Measurements from ENCODE around the gene BCL2.
"Not testable (repeated sequence)": the region's sequence is repeated elsewhere in the genome, so short reads cannot be mapped to it uniquely, and the experiment has no call there.

BCL2 gene

DNA sequence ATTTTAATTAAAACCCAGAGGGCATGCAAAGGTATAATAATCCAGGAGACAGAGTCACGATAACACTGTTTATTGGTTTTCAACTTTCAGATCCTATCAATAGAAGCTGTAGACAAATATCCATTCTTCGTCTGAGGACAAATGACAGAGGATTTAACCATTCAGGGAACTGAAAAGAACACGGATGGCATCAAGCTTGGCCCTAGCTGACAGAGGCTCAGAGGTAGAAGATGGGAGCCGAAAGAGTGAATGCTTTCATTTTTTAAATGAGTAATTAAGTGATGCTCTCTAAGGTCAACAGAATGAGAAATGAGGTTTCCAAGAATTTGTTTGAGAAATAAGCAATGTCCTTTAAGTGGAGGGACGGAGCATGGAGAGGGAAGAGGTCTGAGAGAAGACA lies 62.1 kb downstream of the BCL2 start:
- no peak for DNase-seq

DNA sequence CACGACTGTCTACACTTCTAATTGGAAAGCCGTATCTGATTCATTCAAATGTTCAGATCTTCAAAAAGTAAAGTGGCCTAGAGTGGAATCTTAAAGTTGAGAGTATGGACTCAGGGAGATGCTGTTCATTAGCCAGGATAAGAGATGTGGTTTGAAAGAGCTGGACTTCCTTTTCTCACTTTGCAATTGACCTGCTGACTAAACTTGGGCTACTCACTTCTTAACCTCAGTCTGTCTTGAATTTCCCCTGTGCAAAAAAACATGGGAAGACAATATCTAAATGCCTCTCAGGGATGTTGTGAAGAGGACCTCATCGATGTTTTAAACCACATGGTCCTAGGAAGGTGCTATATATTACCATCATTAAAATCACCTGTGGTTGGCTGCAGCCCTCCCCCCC lies 64.1 kb downstream of the BCL2 start:
- no peak for DNase-seq

DNA sequence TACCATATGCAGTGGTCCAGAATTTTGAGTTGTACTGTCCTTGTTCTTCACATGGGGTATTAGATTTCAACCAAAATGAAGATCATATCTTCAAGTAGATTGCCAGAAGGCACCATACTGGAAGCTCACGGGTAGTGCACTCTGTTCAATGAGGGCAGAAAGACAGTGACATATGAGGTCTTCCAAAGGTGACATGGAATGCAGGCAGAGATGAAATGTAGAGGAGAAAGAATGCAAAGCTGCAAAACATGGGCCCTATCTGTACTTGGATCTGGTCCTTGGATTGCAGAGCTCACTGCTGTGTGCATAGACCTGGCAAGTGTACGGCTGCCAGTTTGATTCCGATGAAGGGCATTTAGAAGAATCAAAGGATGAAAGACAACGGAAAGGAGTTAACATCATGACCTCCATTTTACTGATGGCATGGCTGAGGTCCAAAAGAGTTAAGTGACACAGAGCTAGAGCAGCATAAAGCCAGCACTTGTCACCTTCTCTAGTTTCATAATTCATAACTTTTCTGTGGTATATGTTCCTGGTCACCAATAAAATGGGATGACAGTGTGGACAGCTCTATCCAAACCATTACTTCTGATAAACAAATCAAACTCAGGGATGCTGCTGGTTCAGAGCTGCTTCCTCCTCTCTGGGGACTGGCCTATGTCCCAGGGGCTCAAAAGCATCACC lies 64.7 kb downstream of the BCL2 start:
- no peak for DNase-seq

DNA sequence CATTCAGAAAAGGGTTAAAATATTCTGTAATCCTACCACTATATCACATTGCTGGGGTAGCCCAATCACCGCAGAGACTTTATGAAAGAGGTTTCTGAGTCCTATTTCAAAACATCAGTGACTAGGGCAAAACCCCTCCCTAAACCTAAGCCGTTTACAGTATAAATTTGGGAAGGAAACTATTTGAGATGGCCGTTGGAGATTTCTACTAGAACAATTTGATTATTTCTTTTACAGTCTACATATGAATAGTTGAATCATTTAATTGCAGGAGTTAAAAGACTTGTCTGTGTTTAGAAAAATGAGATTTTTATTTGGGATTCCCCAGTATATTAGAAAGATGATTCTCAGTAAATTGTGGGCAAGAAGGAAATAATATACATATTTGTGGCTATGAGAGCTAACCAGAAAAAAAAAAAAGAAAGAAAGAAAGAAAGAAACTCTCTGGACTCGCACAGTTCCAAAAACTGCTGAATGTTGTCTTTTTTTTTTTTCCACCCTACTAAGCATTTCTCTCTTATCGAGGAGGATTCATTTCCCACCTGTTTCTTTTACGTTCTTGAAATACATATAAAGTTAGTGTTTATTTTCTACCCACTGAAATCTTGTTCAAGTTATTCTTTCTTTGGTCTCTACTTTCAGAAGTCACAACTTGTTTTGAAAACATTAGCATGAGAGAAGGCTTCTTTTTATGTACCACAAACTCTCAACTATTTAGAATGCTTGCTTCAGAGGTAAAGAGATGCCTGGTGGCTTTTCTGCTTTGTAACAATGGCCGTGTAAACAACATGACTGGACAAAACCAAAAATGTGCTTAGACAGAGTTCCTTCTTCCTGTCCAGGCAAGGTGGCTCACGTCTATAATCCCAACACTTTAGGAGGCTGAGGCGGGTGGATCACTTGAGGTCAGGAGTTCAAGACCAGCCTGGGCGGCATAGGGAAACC lies 65.9 kb downstream of the BCL2 start:
- no peak for DNase-seq

DNA sequence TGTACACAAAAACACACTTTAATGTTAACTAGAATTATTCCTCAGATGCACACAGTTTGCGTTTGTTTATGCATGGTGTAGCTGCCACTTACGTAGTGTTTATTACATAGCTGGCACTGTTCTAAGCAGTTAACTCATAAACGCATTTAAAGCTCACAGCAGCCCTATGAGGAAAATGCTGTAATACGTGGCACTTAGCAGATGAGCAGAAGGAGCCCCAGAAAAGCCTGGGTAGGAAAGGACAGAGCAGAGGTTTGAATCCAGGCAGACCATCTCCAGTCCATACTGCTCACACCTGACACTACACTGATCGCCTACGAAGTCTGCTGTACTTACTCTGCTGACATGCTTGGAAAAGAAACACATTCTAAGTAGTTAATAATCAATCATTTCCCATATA lies 66.6 kb downstream of the BCL2 start:
- no peak for DNase-seq

DNA sequence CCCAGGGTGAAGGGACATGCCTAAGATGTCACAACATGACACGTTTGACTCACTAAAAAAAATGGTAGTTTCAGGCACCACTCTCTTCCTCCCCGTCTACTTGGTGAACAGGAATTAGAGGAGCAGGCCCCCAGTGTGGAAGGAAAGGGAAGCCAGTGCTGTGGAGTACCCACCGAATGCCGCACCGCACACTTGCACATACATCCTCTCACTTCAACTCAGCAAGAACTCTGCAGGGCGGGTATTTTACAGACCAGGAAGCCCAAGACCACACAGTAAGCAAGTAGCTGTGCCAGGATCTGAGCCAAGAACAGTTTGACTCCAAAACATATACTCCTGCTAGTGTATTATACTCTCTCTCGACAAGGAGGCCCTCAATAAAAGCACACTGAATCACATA lies 69.8 kb downstream of the BCL2 start:
- DNase-seq, result no peak

DNA sequence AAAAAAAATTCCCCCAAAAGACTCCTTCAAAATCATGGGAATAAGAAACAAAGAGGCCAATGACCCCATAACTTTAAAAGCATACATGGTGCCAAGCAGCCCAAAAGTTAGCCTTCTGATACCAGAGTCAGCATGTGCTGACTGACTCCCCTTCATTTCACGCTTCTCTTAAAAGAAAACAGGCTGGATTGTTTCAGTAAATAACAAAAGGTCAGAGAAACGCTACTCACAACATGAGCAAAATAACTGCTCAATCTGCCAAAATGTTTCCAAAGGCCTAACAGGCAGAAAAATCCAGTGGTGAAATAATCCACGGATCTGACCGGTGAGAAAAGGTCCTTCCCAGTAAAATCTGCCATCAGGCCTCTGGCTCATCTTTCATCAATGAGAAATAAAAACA lies 71.6 kb downstream of the BCL2 start:
- DNase-seq, result no peak

DNA sequence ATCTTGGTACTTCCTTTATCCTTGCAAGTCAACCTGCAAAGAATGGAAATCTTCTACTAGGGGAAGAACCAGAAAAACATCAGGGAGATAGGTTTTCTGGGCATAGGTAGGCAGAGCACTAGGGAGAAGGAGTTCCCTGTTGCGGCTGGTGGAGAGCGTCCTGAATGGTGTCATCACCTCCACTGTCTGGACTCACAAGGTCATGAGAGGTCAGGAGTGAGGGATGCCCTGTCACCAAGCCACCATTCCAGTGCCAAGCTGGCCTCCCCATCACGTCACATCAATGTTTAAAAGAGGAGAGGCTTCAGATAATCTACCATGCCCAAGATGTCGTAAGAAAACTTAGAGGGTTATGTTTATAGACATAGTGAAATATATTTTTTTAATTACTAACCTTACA lies 72.1 kb downstream of the BCL2 start:
- no peak for DNase-seq

DNA sequence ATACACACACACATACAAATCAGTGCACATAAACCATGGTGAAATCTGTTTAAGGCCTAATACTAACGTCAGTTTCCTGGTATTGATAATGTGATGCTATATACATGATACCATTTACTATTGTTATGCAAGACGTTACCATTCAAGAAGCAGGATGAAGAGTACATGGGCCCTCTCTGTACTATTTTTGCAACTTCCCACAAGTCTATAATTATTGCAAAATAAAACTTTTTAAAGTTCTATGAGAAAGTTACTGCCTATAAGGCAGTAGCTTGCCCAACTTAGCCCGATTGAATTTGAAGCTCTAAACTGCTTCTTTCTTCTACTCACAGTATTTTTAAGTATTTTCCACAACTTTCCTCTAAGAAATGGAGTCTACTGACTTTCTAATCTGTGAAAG lies 74.0 kb downstream of the BCL2 start:
- DNase-seq, result no peak

DNA sequence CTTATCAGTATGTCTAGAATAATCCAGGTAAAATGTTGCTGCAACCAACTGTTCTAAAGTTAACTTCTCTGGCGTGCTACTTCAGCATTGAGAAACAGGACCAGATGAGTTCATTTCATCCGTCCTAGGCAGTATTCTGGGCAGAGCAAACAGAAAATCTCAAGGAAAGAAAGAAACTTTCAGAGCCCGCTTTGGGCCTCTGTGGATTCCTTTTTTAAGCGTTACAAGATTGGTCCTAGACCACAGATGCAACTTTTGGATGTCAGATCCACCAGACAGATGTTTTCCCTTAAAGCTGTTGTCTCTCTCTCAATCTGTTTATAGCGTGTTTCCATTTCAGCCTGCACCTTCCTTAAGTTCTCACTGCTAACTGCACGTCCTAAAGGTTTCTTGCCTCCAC lies 75.0 kb downstream of the BCL2 start:
- DNase-seq, result no peak

DNA sequence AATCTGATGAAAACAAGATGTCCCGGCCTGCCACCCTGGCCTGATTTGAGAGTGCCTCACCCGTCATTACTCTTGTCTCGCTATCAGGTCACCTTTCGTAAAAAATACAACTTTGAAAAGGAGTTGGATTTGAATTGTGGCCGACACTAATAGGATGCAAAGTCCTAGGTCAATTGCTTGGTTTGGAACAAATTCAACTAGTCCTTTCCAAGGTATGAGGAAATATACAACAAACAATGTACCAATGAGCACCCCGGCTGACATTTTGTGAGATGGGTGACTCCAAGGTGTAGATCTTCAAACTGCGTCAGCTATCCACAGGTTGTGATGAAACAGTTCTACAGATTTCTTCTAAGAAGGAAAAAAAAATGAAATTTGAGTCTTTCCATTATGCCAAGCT lies 77.8 kb downstream of the BCL2 start:
- DNase-seq, result no peak

DNA sequence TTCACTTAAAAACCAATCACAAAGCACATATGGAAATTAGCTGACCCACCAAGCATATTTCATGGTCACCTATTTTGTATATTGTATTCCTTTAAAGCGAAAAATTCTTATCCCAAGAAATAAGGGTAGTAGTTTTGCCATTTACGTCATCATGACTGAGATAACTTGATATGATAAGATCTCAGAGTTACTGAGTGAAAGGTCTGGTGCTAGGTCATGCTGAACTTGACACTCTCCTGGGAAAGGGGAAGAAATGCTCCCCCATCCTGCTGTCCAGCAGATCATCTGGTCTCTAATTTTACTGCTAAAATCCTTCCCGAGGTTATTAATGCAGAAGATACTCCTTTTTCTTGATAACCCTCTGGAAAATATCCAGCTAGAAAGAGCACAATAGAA lies 78.3 kb downstream of the BCL2 start:
- DNase-seq, result no peak

DNA sequence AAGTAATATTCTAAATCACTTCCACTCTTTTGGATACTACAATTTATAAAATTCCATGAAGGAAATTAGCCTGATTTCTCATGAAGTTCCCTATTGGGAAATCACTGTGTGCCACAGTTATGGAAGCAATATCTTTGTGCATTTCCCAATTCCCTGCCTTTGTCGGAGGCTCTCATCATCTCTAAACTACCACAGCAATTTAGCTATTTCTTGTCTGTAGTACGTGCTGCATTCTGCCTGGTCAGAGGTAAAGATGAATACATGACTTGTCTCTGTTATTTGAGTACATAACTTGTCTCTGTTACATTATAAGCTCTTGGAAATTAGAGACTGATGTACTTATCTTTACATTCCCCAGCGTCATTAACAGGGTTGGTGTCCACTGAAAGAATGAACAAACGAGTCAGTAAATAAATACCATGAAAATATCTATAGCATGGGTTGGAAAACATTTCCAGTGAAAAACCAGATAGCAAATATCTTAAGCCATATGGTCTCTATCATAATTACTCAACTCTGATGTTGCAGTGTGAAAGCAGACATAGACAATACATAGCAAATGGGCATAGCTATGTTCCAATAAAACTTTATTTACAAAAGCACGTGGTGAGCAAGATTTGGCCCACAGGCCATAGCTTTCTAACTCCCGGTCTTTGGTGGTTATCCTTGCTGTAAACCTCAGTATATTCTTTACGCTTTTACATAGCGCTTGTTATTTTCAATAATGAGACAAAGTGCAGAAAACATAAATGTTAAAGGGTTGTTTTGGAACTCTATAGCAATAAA lies 78.8 kb downstream of the BCL2 start:
- DNase-seq, result no peak

DNA sequence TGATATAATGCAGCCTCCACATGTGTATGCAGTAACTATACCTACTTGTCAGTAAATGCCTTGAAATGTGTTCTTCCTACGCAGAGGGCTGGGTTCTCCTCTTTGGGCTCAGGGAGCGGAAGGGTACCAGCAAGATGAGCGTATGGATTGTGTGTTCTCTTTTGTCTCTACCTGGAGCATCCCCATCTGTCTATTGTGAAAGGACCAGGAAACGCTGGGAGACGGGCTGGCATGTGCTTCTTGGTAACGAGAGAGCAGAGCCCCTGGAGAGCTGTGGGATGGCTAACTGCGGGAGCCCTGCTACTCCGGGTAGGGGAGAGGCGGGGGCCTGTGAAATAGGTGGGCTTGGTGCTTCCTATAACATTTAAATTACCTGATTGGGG lies 80.9 kb downstream of the BCL2 start:
- no peak for DNase-seq

DNA sequence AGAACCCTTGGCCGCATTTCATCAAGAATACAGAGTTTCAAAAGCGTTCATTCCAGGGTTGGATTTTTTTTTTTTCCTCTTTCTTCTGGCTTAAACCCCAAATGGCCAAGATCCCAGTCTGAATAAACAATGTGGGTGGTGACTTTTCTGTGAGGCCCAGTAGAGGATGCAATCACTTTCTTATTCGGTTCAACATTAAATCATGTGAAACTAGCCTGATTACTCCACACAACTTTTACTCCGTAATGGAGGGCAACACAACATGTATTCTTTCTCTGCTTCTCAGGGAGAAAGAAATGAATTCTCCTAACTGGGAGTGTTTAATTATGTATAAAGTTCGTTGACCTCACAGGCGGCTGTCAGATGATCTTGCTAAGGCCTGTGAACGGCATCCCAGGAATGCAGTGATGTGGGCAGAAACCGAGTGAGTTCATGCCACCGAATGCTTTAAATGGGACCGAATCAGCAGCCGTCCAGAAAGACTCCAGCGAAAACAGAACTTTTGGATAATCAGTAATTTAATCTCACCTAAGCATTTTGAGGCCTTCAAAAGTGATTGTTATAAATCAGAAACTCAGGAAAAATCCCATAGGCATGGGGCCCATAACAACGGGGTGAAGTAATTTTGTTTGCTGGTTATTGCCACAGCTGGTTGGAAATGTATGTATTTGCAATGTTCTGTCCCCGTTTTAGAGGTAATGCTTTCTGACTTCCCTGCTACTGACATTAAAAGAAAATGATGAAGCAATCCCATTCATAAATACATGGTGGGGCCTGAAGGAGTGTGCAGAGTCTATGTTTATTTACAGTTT lies 81.5 kb downstream of the BCL2 start:
- no peak for DNase-seq

DNA sequence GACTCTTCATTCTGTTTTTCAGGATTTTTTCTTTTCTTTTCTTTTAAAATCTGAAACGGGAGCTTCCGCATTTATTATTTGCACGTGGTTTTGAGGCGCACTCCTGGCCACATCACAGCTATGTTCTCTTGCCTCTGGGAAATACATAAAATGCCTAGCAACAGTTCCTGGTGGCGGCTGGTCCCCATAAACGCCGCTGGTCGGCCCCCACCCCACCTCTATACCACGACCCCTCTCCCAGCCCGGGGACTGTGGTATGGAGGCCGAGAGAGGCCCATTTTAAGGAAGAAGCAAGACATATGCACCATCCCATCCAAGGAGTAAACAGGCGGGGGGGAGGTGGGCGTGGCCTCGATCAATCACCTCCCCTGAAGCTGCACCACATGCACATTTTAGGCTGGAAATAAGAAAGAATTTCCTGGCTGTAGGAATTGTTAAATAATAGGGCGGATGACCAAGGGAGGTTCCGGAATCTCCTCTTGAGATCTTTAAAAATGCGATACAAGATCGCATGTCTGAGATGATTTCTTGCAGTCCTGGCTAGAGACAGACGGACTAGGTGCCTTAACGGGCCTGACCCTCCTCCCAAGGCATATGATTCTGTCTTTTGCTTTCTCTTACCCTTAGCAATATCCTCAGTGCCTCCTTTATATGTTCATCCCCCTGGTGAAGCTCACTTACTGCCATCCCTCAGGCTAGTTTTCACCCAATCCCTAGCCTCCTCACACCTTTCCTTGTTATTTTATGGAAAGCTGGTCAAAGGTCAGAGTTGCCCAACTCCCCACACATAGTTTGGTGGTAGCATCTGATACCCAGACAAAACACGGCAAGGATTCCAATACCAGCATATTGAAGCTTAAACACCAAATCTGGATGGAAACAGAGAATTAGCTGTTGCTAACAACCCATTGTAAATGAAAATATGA lies 82.4 kb downstream of the BCL2 start:
- DNase-seq, result no peak

DNA sequence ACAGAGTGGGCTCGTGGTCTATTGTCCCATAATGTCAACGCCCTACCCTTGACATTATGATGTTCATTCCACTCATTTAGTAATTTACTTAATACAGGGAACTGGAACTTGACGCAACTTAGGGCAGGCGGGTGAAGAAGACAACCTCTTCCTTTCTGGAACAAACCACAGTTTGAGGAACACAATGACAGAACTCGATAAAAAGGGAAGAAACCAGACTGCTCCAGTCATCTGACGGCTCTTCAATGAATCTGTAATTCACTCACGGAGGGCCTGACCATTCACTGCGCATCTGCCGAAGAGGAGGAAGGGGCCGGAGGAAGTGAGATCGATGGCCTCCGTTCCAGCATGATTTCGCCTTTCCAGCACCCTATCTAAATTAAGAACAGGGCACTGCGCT lies 83.2 kb downstream of the BCL2 start:
- DNase-seq, result no peak

DNA sequence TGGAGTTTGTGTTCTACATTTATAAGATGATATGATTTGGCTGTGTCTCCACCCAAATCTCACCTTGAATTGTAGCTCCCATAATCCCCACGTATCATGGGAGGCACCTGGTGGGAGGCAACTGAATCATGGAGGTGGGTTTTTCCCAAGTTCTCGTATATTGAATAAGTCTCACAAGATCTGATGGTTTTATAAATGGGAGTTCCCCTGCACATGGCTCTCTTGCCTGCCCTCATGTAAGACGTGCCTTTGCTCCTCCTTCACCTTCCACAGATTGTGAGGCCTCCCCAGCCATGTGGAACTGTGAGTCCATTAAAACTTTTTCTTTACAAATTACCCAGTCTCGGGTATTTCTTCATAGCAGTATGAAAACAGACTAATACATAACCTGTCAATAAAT lies 83.6 kb downstream of the BCL2 start:
- not testable (repeated sequence) for DNase-seq

DNA sequence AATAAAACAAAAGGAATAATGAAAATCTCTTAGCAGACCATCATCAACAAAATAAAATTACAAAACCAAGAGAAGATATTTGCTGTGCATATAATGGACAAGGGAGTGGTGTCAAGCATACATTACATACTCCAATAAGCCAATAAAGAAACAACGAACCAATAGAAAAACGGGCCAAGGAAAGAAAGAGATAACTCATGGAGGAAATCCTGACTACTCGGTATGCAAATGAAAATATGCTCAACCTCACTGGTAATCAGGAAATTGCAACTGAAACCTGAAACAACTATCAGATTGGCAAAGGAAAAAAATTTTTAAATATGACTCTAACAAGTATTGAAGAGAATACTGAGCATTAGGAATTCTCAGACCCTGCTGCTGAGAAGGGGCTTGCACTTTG lies 84.7 kb downstream of the BCL2 start:
- DNase-seq, result no peak

DNA sequence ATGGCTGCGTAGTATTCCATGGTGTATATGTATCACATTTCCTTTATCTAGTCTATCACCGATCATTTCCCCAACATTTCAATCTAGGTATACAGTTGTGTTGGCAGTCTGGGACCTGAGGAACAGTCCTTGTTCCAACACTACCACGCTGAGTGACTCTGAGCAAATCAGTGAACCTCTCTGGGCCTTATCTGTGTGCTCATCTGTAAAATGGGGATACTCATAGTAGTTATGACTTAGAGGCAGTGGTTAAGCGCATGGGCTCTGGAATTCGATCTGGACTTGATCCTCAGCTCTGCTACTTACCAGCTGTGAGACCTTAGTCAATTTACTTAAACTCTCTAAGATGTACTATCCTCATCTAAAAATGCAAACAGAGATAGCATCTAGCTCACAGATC lies 85.1 kb downstream of the BCL2 start:
- DNase-seq, result no peak

DNA sequence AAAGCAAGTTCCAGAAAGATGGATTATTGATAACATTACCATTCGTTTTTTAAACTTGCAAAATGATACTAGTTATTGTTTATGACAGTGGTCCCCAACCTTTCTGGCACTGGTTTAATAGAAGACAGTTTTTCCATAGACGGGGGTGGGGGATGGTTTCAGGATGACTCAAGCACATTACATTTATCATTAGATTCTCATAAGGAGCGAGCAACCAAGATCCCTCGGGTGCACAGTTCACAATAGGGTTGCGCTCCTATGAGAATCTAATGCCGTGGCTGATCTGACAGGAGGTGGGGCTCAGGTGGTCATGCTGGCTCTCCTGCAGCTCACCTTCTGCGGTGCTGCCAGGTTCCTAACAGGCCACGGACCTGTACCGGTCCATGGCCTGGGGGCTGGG lies 86.2 kb downstream of the BCL2 start:
- no peak for DNase-seq

DNA sequence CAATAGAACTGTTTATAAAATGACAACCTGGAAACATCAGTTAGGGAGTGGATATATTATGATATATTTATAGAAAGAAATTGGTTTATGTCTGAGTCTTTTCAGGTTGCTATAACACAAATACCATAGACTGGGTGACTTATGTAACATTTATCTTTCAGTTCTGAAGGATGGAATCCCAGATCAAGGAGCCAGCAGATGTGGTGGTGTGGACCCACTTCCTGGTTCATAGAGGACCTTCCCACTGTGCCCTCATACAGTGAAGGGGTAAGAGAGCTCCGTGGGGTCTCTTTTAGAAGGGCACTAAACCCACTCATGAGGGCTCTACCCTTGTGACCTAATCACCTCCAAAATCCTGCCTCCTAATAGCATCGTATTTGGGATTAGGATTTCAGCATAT lies 86.7 kb downstream of the BCL2 start:
- no peak for DNase-seq

Data from NCI-H1694 (cell line).